Testis (tissue), 3 donors: ENCODE measurements around the gene ZNF394. TPM values are rescaled to one million over a fixed set of nuclear protein-coding genes. Genes with fewer than 3 reads are reported as not detected.

ENCODE experiments used
- DNase-seq: peaks from one replicate; pipeline ENCODE4 v3.0.0-alpha.2; 2019
- H3K27ac ChIP-seq, 2 donors: fragments of 200-600 bp; sonication (generic); one replicate each; pipeline ENCODE4 v1.5.1; 2019
- H3K27me3 ChIP-seq: fragments of 200-600 bp; sonication (generic); one replicate; pipeline ENCODE4 v1.5.1; 2019
- H3K36me3 ChIP-seq: fragments of 200-600 bp; sonication (generic); one replicate; pipeline ENCODE4 v1.5.1; 2017; ENCODE audit warnings: low read depth; ENCODE audit errors: missing control alignments
- H3K4me1 ChIP-seq: fragments of 200-600 bp; sonication (generic); one replicate; pipeline ENCODE4 v1.5.1; 2019
- H3K4me3 ChIP-seq, 2 donors: fragments of 200-600 bp; sonication (generic); one replicate each; pipeline ENCODE4 v1.5.1; 2017 to 2019
- H3K9me3 ChIP-seq: fragments of 200-600 bp; sonication (generic); one replicate; pipeline ENCODE4 v1.5.1; 2017
- CTCF ChIP-seq, 3 experiments: fragments of 450-650 bp in 2 of 3; fragments of 200-600 bp in 1 of 3; sonication (generic) in 1 of 3; IDR thresholded peaks; one replicate each; pipeline ENCODE4 v1.5.1; 2016 to 2019; ENCODE audit warnings: antibody characterized with exemption in 3 of 3, mild to moderate bottlenecking in 2 of 3, moderate library complexity in 1 of 3
- POLR2A ChIP-seq: fragments of 450-650 bp; IDR thresholded peaks from one replicate; pipeline ENCODE4 v1.6.1; 2017; ENCODE audit warnings: antibody characterized with exemption, mild to moderate bottlenecking, moderate library complexity
- WGBS, 2 donors: methylation state at CpG; one replicate each; pipeline ENCODE4 v1.1.5; 2018; 5-methylcytosine and 5-hydroxymethylcytosine counted together
- intact Hi-C: fragments of 100-400 bp; cut with DNase I; formaldehyde crosslinking; loops from one replicate; pipeline ENCODE4 v1.15.1; 2023; ENCODE audit warnings: low total_unique reads
- polyA plus RNA-seq: library from polyadenylated mRNA; stranded (reverse); fragments of 350-450 nt; fragmentation: Illumina TruSeq; extraction: RNeasy Lipid Tissue Mini Kit (QIAGEN cat#74804); gene quantifications from one replicate; pipeline ENCODE4 v1.2.3, GENCODE V29; 2014; ENCODE audit warnings: low read depth, low replicate concordance; ENCODE audit not compliant: insufficient read depth
- total RNA-seq, 2 donors: library from RNA; depleted of rRNA; stranded (reverse); fragments of >200 nt; gene quantifications; one replicate each; pipeline ENCODE4 v1.2.3, GENCODE V29; 2016

The ZNF394 gene
- total and polyA plus RNA-seq, 3 donors from 2014 or later = 24.6 to 65.0 (median 45.3) TPM

DNA sequence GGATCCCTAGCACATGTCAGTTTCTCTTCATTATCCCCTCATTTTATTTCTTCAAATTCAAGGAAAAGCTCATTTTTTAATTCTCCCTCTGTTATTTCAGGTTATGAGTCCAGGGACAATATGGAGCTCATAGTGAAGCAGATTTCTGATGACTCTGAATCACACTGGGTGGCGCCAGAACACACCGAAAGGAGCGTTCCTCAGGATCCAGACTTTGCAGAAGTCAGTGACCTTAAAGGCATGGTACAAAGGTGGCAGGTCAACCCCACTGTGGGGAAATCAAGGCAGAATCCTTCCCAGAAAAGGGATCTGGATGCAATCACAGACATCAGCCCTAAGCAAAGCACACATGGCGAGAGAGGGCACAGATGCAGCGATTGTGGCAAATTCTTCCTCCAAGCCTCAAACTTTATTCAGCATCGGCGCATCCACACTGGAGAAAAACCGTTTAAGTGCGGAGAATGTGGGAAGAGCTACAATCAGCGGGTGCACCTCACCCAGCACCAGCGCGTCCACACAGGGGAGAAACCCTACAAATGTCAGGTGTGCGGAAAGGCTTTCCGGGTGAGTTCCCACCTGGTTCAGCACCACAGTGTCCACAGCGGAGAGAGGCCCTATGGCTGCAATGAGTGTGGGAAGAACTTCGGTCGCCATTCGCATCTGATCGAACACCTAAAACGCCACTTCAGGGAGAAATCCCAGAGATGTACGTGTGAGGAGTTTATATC lies 25.8 kb upstream of the ZNF394 start:
- no peak overlapping the region for H3K27ac ChIP-seq
- no peaks in the 10 kb centered on the region for H3K36me3 ChIP-seq
- no peaks in the 10 kb centered on the region for H3K9me3 ChIP-seq
- no peak overlapping the region for H3K4me3 ChIP-seq
- intact Hi-C loops = no loop called here
- DNase-seq = no peak
- H3K4me1 ChIP-seq = no peaks in the 10 kb centered on the region
- no peaks in the 10 kb centered on the region for H3K27me3 ChIP-seq
- WGBS, 2 donors = 94% methylated on average over 21 of the region's 21 CpGs
- TF ChIP-seq CTCF (IDR thresholded peaks at IDR 0.05) = no peak
- no peak for TF ChIP-seq POLR2A

DNA sequence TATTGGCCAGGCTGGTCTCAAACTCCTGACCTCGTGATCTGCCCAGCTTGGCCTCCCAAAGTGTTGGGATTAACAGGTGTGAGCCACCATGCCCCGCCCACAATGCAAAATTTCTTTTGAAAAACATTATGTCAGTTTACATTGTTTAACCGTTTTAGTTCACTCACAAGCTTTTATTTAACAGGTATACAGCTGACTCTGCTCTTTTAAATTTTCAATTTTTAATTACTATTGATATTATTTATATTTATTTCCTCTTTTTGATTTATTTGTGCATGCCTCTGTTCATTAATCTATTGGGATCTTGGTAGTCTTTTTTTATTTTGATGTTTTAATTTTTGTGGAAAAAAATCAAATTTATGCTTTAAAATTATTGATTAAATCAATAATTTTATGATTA lies 21.3 kb upstream of the ZNF394 start:
- no peak overlapping the region for H3K27ac ChIP-seq
- 91 to 96% methylated on average over 3 of the region's 3 CpGs for WGBS, 2 donors
- intact Hi-C loops = no loop called here

GRCh38 chr7:99514050-99514449 lies 14.0 kb upstream of the ZNF394 start:
- Histone ChIP-seq H3K9me3 (no peaks in the 10 kb centered on the region), H3K27ac (no peak overlapping the region), H3K36me3 (no peaks in the 10 kb centered on the region), H3K4me3 (no peak overlapping the region), H3K4me1 (no peaks in the 10 kb centered on the region), H3K27me3 (no peaks in the 10 kb centered on the region)
- 87 to 98% methylated on average over 1 of the region's 1 CpG for whole genome bisulfite sequencing, 2 donors
- no peak for DNase-seq
- intact Hi-C loops = no loop called here
- TF ChIP-seq POLR2A = no peak
- TF ChIP-seq CTCF (IDR thresholded peaks at IDR 0.05) = no peak

More for the DNA sequence above, 21.3 kb upstream of the ZNF394 start:
- Histone ChIP-seq H3K36me3 (no peaks in the 10 kb centered on the region), H3K4me3 (no peak overlapping the region), H3K9me3 (no peaks in the 10 kb centered on the region), H3K27me3 (no peaks in the 10 kb centered on the region), H3K4me1 (no peaks in the 10 kb centered on the region)
- no peak for TF ChIP-seq POLR2A
- TF ChIP-seq CTCF (IDR thresholded peaks at IDR 0.05) = no peak
- no peak for DNase-seq

GRCh38 chr7:99505324-99505662 lies 5.2 kb upstream of the ZNF394 start:
- intact Hi-C loops = loop anchor here (10.0 kb wide), 1 partner anchor 50 kb away; the partner anchor contains the start of genes FAM200A and ZNF655
- H3K9me3 ChIP-seq = no peaks in the 10 kb centered on the region
- WGBS, 2 donors = 1 to 4% methylated on average over 7 to 11 of the region's 11 CpGs
- H3K4me1 ChIP-seq = peaks cover 17% of the 10 kb centered on the region
- no peaks in the 10 kb centered on the region for H3K36me3 ChIP-seq
- H3K27me3 ChIP-seq = no peaks in the 10 kb centered on the region
- DNase-seq = no peak
- H3K4me3 ChIP-seq = peak overlapping the region; percentile 76 to 86
- TF ChIP-seq CTCF (IDR thresholded peaks at IDR 0.05) = no peak
- peak overlapping the region; percentile 94 to 96 for H3K27ac ChIP-seq
